T-helper 22 cell (primary cell): ENCODE measurements around the gene PLOD2.

ENCODE experiments used
- DNase-seq: peaks from one replicate; pipeline ENCODE4 v3.0.0-alpha.2; 2020; ENCODE audit warnings: low read depth

PLOD2 gene

GRCh38 chr3:146160964-146161662 is at the start of gene PLOD2:
PLOD2 (minus strand) TSS chr3:146161184; CDS start chr3:146160989, 195 bp downstream.
- DNase-seq = no peak

- DNase-seq = no peak
These were observed 48.4 kb upstream of the PLOD2 start for GRCh38 chr3:146209371-146209770.

GRCh38 chr3:146203776-146204175 is 42.8 kb upstream of the PLOD2 start:
- DNase-seq = no peak

- DNase-seq = no peak
These were observed 39.7 kb upstream of the PLOD2 start for GRCh38 chr3:146200461-146201220.

- no peak for DNase-seq
These were observed 38.8 kb upstream of the PLOD2 start for GRCh38 chr3:146199762-146200161.

GRCh38 chr3:146196789-146197188 is 35.8 kb upstream of the PLOD2 start:
- no peak for DNase-seq

GRCh38 chr3:146195605-146196004 is 34.6 kb upstream of the PLOD2 start:
- DNase-seq = no peak

GRCh38 chr3:146195030-146195429 is 34.0 kb upstream of the PLOD2 start:
- DNase-seq = no peak

GRCh38 chr3:146191051-146191450 is 30.1 kb upstream of the PLOD2 start:
- no peak for DNase-seq

GRCh38 chr3:146189519-146190173 is 28.7 kb upstream of the PLOD2 start:
- no peak for DNase-seq

- DNase-seq = no peak
These were observed 26.5 kb upstream of the PLOD2 start for GRCh38 chr3:146187334-146187950.

GRCh38 chr3:146184241-146185015 is 23.4 kb upstream of the PLOD2 start:
- DNase-seq = no peak

GRCh38 chr3:146181216-146181615 is 20.2 kb upstream of the PLOD2 start:
- no peak for DNase-seq

GRCh38 chr3:146180376-146180775 is 19.4 kb upstream of the PLOD2 start:
- no peak for DNase-seq

- no peak for DNase-seq
These were observed 17.2 kb upstream of the PLOD2 start for GRCh38 chr3:146178006-146178689.

- no peak for DNase-seq
These were observed 16.5 kb upstream of the PLOD2 start for GRCh38 chr3:146177519-146177918.

GRCh38 chr3:146177072-146177471 is 16.1 kb upstream of the PLOD2 start:
- no peak for DNase-seq

- DNase-seq = no peak
These were observed 11.6 kb upstream of the PLOD2 start for GRCh38 chr3:146172586-146172985.

- DNase-seq = no peak
These were observed 9.6 kb upstream of the PLOD2 start for GRCh38 chr3:146170591-146170990.

- DNase-seq = no peak
These were observed 8.9 kb upstream of the PLOD2 start for GRCh38 chr3:146169891-146170290.

GRCh38 chr3:146166826-146167225 is 5.8 kb upstream of the PLOD2 start:
- no peak for DNase-seq
